ENCODE results near the gene NAAA.

Gene NAAA

GRCh38 chr4:75876218-75876617 lies 64.6 kb downstream of the NAAA start:
- no peak for DNase-seq (ENCODE audit: low read depth, low spot score)
- H3K4me3 ChIP-seq (ENCODE audit: low read length), result no peak overlapping the region

- no peak overlapping the region for H3K4me3 ChIP-seq (ENCODE audit: low read length)
- DNase-seq (ENCODE audit: low read depth, low spot score), result no peak
Observed at GRCh38 chr4:75869100-75869499, 71.7 kb downstream of the NAAA start.

GRCh38 chr4:75867130-75867529 lies 73.7 kb downstream of the NAAA start:
- no peak for DNase-seq (ENCODE audit: low read depth, low spot score)
- no peak overlapping the region for H3K4me3 ChIP-seq (ENCODE audit: low read length)

All from Jurkat, Clone E6-1 (cell line).